ENCODE results near the gene INPP4B.
"Not testable (repeated sequence)": the region's sequence is repeated elsewhere in the genome, so short reads cannot be mapped to it uniquely, and the experiment has no call there.

The INPP4B gene

GRCh38 chr4:142085513-142086292 is 760.4 kb downstream of the INPP4B start:
- no peak for DNase-seq (ENCODE audit: low read depth in 3 of 3)

- no peak for DNase-seq (ENCODE audit: low read depth in 3 of 3)
Observed at GRCh38 chr4:142083264-142083663, 762.8 kb downstream of the INPP4B start.

GRCh38 chr4:142081025-142081424 is 765.1 kb downstream of the INPP4B start:
- DNase-seq (ENCODE audit: low read depth in 3 of 3): no peak

- DNase-seq (ENCODE audit: low read depth in 3 of 3): no peak
Observed at GRCh38 chr4:142079959-142080358, 766.1 kb downstream of the INPP4B start.

- no peak for DNase-seq (ENCODE audit: low read depth in 3 of 3)
Observed at GRCh38 chr4:142077048-142077447, 769.1 kb downstream of the INPP4B start.

GRCh38 chr4:142068304-142068703 is 777.8 kb downstream of the INPP4B start:
- DNase-seq (ENCODE audit: low read depth in 3 of 3): not testable (repeated sequence)

- not testable (repeated sequence) for DNase-seq (ENCODE audit: low read depth in 3 of 3)
Observed at GRCh38 chr4:142066562-142066961, 779.5 kb downstream of the INPP4B start.

- DNase-seq (ENCODE audit: low read depth in 3 of 3): no peak
Observed at GRCh38 chr4:142065086-142065647, 780.9 kb downstream of the INPP4B start.

- no peak for DNase-seq (ENCODE audit: low read depth in 3 of 3)
Observed at GRCh38 chr4:142064181-142064580, 781.9 kb downstream of the INPP4B start.

GRCh38 chr4:142045996-142046395 is 800.1 kb downstream of the INPP4B start:
- no peak for DNase-seq (ENCODE audit: low read depth in 3 of 3)

GRCh38 chr4:142044271-142044670 is 801.8 kb downstream of the INPP4B start:
- no peak for DNase-seq (ENCODE audit: low read depth in 3 of 3)

GRCh38 chr4:142043509-142043908 is 802.6 kb downstream of the INPP4B start:
- no peak for DNase-seq (ENCODE audit: low read depth in 3 of 3)

GRCh38 chr4:142041788-142042187 is 804.3 kb downstream of the INPP4B start:
- no peak for DNase-seq (ENCODE audit: low read depth in 3 of 3)

GRCh38 chr4:142040043-142040442 is 806.1 kb downstream of the INPP4B start:
- no peak for DNase-seq (ENCODE audit: low read depth in 3 of 3)

- no peak for DNase-seq (ENCODE audit: low read depth in 3 of 3)
Observed at GRCh38 chr4:142036795-142037583, 809.1 kb downstream of the INPP4B start.

GRCh38 chr4:142035566-142035965 is 810.5 kb downstream of the INPP4B start:
- DNase-seq (ENCODE audit: low read depth in 3 of 3): no peak

GRCh38 chr4:142034101-142034500 is 812.0 kb downstream of the INPP4B start:
- no peak for DNase-seq (ENCODE audit: low read depth in 3 of 3)

- no peak for DNase-seq (ENCODE audit: low read depth in 3 of 3)
Observed at GRCh38 chr4:142030010-142030409, 816.1 kb downstream of the INPP4B start.

- no peak for DNase-seq (ENCODE audit: low read depth in 3 of 3)
Observed at GRCh38 chr4:142021761-142022160, 824.3 kb downstream of the INPP4B start.

- no peak for DNase-seq (ENCODE audit: low read depth in 3 of 3)
Observed at GRCh38 chr4:142021181-142021580, 824.9 kb downstream of the INPP4B start.

- DNase-seq (ENCODE audit: low read depth in 3 of 3): no peak
Observed at GRCh38 chr4:142016031-142016430, 830.1 kb downstream of the INPP4B start.

GRCh38 chr4:142009751-142010150 is 836.4 kb downstream of the INPP4B start:
- DNase-seq (ENCODE audit: low read depth in 3 of 3): no peak

- no peak for DNase-seq (ENCODE audit: low read depth in 3 of 3)
Observed at GRCh38 chr4:142005519-142005918, 840.6 kb downstream of the INPP4B start.

All from stimulated activated CD4-positive, alpha-beta T cell treated with anti-CD3 and anti-CD28 coated beads, TNF-alpha, amount 100 ng/mL, for 48 hours (primary cell).